GM12864 (cell line): Measurements from ENCODE around the gene PIGT.

Source experiments
- DNase-seq: peaks from one replicate; pipeline ENCODE4 v3.0.0-alpha.2; 2011; ENCODE audit warnings: low read depth
- H3K4me3 ChIP-seq: 2 replicates; pipeline ENCODE4 v1.5.1; 2011; ENCODE audit warnings: mild to moderate bottlenecking, low read depth, low read length, control low read depth
- TF ChIP-seq, protein P1 (sequence below): IDR thresholded peaks from 2 replicates; pipeline ENCODE4 v1.5.1; 2011; ENCODE audit warnings: low read depth, mild to moderate bottlenecking, moderate library complexity, low read length, control low read depth, inconsistent platforms; ENCODE audit errors: missing control alignments

Gene PIGT

DNA sequence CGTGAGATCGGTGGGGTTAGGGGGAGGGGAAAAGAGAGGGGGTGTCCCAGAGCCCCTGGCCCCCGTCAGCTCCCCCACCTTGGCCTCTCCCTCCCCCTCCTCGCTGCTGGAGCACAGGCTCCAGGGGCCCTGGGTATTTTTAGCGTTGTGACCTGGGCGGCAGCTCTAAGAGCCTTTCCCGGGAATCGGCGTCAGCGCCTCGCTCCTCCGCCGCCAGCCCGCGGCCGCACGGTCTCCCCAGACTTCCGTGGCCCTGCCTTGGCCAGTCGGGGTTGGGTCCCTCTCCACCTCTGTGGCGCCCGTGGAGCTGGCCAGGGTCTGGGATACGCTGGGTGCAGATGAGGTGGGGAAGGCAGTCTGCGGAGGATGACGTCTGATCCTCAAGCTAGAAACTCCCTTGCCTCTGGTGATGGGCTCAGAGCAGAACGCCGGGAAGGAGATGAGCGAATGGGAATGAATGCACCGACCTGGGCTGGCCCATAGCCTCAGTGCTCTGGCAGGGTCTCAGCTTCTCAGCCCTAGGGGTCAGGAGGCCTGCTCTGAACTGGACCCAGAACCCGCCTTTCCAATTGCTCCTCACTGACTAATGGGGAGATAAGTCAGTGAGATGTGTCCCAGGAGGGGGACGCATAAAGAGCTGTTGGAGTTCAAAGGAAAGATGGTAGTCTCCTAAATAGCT lies 8.7 kb upstream of the PIGT start:
- DNase-seq = no peak
- TF ChIP-seq, protein P1, sequence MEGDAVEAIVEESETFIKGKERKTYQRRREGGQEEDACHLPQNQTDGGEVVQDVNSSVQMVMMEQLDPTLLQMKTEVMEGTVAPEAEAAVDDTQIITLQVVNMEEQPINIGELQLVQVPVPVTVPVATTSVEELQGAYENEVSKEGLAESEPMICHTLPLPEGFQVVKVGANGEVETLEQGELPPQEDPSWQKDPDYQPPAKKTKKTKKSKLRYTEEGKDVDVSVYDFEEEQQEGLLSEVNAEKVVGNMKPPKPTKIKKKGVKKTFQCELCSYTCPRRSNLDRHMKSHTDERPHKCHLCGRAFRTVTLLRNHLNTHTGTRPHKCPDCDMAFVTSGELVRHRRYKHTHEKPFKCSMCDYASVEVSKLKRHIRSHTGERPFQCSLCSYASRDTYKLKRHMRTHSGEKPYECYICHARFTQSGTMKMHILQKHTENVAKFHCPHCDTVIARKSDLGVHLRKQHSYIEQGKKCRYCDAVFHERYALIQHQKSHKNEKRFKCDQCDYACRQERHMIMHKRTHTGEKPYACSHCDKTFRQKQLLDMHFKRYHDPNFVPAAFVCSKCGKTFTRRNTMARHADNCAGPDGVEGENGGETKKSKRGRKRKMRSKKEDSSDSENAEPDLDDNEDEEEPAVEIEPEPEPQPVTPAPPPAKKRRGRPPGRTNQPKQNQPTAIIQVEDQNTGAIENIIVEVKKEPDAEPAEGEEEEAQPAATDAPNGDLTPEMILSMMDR = no peak

DNA sequence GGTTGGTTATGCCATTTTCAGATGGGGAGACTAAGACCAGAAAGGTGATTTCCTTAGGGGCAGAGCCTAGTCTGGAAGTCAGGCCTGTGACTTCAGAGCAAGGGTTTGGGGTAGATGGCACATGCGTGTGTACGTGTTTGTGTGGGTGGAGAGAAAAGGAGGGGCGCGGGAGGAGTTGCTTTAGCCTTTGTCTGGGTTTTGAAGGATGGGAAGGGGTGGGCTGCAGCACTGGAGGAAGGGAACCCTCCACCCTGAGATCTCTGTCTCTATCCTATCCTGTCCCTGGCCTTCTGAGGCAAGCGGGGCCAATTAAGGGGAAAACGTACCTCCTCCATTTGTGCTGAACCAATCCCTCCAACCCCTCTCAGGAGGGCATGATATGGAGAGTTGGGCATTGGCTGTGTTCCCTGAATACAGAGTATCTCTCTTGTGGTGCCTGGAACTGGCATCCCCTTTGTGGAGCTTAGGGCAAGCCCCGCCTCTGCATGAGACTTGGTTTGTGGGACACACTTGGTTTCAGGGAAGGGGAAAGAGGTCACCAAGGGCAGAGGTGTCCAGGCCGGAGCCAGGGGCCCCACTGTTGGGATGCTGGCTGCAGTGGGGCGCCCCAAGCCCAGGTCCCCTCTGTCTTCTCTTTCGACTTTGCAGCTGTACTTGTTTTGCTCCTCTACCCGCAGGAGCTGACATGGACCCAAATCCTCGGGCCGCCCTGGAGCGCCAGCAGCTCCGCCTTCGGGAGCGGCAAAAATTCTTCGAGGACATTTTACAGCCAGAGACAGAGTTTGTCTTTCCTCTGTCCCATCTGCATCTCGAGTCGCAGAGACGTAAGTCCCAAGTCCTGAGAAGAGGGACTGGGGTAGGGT lies 7.9 kb upstream of the PIGT start, which contains the start of gene DBNDD2:
Gene DBNDD2 (plus strand): TSS at position 507 of the 863 bp plus-strand sequence. CDS start 179 bp downstream, at position 686.
- H3K4me3 ChIP-seq = no peak within 1 kb of the TSS
- TF ChIP-seq, protein P1 = no peak
- no peak for DNase-seq

More for the DNA sequence above, 8.7 kb upstream of the PIGT start:
- no peak overlapping the region for H3K4me3 ChIP-seq

DNA sequence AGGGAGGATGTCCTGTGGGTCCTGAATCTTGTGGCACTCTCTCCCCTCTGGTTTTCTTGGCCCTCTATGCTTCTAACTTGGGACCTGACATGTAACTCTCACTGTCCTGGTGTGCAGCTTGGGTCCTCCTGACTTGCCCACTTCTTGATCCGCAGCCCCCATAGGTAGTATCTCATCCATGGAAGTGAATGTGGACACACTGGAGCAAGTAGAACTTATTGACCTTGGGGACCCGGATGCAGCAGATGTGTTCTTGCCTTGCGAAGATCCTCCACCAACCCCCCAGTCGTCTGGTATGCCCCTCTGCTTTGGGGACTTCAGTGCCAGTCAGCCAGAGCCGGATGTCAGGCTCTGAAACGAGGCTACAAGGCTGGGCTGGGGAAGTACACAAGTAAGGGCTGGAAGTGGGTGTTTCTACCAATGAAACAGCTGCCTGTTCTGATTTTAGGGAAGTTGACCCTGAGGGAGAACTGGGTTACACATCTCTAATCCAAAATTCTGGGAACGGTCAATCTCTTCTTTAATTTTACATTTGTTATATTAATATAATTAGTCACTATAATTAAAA lies 7.2 kb upstream of the PIGT start:
- H3K4me3 ChIP-seq = no peak overlapping the region
- no peak for DNase-seq
- TF ChIP-seq, protein P1 = no peak

DNA sequence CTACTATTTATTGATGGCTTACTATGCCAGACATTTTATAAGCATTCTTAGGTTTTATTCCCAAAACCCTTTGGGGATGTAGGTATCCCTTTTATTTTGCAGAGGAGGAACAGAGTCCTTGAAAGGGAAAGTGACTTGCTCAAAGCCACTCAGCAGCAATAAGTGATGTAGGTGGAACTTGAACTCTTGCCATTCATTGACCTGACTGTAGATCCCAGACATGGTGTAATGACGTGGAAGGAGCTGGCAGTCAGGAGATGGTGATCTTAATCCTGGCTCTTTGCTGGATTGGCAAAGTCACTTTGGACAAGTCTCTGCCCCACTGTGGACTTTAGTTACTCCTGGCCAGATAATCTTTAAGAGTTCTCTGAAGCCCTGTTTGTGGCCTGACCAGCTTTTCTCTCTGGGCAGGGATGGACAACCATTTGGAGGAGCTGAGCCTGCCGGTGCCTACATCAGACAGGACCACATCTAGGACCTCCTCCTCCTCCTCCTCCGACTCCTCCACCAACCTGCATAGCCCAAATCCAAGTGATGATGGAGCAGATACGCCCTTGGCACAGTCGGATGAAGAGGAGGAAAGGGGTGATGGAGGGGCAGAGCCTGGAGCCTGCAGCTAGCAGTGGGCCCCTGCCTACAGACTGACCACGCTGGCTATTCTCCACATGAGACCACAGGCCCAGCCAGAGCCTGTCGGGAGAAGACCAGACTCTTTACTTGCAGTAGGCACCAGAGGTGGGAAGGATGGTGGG lies 6.2 kb upstream of the PIGT start:
- TF ChIP-seq, protein P1 = no peak
- H3K4me3 ChIP-seq = no peak overlapping the region
- no peak for DNase-seq

DNA sequence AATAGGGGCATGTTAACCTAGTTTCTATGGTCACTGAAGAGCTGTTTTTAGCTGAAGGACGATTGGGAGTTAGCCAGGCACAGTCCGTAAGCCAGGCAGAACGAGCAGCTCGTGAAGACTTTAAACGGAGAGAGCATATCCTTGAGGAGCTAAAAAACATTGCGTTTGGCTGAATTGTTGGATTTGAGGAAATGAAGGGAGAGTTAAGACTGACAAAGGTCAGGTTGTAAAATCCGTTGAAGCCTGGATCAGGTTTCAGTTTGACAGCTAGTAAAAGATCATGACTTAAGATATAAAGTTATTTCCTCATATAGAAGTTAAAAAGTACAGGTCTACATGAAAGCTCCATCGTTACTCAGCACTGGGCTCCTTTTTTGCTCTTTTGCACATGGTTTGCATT lies 5.1 kb upstream of the PIGT start:
- DNase-seq = no peak
- H3K4me3 ChIP-seq = no peak overlapping the region
- TF ChIP-seq, protein P1 = no peak

DNA sequence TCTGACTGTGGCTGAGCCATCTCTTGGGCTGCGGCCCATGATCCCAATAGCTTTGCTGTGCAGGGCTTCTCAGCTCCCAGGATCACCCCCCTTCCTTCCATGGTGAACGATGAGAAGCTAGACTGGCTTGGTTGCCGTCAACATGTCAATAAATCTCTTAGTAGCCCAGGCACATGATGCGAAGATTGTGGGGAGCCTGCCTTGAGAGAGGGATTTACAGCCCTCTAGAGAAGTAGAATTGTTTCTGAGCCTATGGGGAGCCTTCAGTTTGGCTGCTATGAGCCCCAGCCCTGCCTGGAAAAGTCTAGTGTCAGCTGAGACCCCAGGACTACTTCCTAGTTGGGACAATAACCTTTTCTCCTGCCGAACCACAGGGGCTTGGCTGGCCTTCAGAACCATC lies 3.3 kb upstream of the PIGT start:
- no peak overlapping the region for H3K4me3 ChIP-seq
- no peak for DNase-seq
- TF ChIP-seq, protein P1 = no peak
